Adrenal gland (tissue), 5 donors: ENCODE data around the gene TLE3.

Experiments
- POLR2A ChIP-seq, 2 donors: fragments of 450-650 bp; IDR thresholded peaks; one replicate each; pipeline ENCODE4 v1.6.1; 2017; ENCODE audit warnings: antibody characterized with exemption in 2 of 2, mild to moderate bottlenecking in 2 of 2, moderate library complexity in 1 of 2
- TF ChIP-seq, protein P1 (sequence below), 6 experiments: fragments of 450-650 bp in 4 of 6; fragments of 200-600 bp in 2 of 6; sonication (generic) in 1 of 6; IDR thresholded peaks; 1 replicate in 5 of 6; 2 replicates in 1 of 6; pipeline versions ENCODE4 v1.5.1 to v1.8.0; 2016 to 2021; ENCODE audit warnings: antibody characterized with exemption in 6 of 6, mild to moderate bottlenecking in 2 of 6, moderate library complexity in 1 of 6
- donor health status: DM: no; HTN: no; CAD: no.

DNA sequence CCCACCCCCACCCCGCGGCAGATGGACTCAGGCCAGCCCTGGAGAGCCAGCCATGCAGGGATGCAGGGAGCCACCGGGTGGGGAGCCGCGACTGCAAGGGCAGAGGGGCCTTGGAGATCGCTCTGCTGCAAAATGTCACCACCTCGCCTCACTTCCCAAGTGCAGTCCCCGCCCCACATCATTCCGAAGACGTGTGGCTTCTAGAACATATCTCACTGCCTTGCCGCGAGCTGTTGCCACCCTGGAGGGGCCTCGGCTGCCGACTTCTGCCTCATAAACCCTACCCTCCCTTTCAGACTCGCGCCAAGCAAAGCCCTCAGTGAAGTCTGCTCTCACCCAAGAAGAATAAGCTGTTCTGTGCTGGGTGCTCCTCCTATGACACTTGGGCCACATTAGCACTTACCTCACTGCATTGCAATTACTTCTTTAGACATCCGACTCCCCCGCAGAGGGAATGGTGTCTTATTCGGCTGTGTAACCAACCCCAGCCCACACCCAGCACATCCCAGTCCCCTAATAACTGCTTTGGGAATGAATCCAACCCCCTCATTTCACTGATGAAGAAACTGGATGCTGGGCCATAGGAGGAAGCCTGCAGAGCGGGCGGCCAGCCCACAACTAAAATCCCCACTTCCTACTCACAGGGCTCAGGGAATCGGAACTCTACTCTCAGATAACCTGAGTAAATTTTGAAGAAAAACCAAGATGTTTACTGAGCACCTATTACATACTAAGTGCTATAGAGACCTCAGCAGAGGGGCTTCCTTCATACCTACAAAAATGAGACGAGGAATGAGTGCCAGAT is 8.6 kb downstream of the TLE3 start:
- TF ChIP-seq, protein P1, sequence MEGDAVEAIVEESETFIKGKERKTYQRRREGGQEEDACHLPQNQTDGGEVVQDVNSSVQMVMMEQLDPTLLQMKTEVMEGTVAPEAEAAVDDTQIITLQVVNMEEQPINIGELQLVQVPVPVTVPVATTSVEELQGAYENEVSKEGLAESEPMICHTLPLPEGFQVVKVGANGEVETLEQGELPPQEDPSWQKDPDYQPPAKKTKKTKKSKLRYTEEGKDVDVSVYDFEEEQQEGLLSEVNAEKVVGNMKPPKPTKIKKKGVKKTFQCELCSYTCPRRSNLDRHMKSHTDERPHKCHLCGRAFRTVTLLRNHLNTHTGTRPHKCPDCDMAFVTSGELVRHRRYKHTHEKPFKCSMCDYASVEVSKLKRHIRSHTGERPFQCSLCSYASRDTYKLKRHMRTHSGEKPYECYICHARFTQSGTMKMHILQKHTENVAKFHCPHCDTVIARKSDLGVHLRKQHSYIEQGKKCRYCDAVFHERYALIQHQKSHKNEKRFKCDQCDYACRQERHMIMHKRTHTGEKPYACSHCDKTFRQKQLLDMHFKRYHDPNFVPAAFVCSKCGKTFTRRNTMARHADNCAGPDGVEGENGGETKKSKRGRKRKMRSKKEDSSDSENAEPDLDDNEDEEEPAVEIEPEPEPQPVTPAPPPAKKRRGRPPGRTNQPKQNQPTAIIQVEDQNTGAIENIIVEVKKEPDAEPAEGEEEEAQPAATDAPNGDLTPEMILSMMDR (IDR thresholded peaks at IDR 0.05) = no peak
- TF ChIP-seq POLR2A (IDR thresholded peaks at IDR 0.05) = no peak
